NK-92 (cell line): ENCODE data around the gene PRAC1.

Experiments used
- DNase-seq: peaks from one replicate; lab custom pipeline; 2025; ENCODE audit not compliant: unreplicated experiment; lab: John Stamatoyannopoulos, UW

Gene PRAC1

GRCh38 chr17:48711128-48711527, 11.2 kb downstream of the PRAC1 start:
- DNase-seq = no peak

GRCh38 chr17:48704361-48705248, 17.7 kb downstream of the PRAC1 start:
- DNase-seq = no peak

- DNase-seq = no peak
These were observed 20.3 kb downstream of the PRAC1 start for GRCh38 chr17:48701864-48702532.

GRCh38 chr17:48693178-48693577, 29.1 kb downstream of the PRAC1 start:
- no peak for DNase-seq

GRCh38 chr17:48692049-48692448, 30.3 kb downstream of the PRAC1 start:
- DNase-seq = no peak

GRCh38 chr17:48690655-48691054, 31.7 kb downstream of the PRAC1 start:
- DNase-seq = no peak

- DNase-seq = no peak
These were observed 40.7 kb downstream of the PRAC1 start for GRCh38 chr17:48681609-48682008.

GRCh38 chr17:48679385-48680096, 42.8 kb downstream of the PRAC1 start:
- DNase-seq = no peak

GRCh38 chr17:48678141-48678971, 44.0 kb downstream of the PRAC1 start:
- no peak for DNase-seq

GRCh38 chr17:48676963-48677558, 45.3 kb downstream of the PRAC1 start:
- no peak for DNase-seq

GRCh38 chr17:48672340-48672739, 50.0 kb downstream of the PRAC1 start:
- DNase-seq = no peak
